Lower leg skin (tissue), 3 donors: ENCODE results near the gene SOX5.

Source experiments
- CTCF ChIP-seq, 3 donors: fragments of 450-650 bp; IDR thresholded peaks; one replicate each; pipeline ENCODE4 v1.5.1; 2016; ENCODE audit warnings: antibody characterized with exemption in 3 of 3, mild to moderate bottlenecking in 3 of 3, moderate library complexity in 2 of 3
- POLR2A ChIP-seq, 2 donors: fragments of 450-650 bp; IDR thresholded peaks; one replicate each; pipeline ENCODE4 v1.6.1; 2016 to 2017; ENCODE audit warnings: antibody characterized with exemption in 2 of 2, mild to moderate bottlenecking in 1 of 2, moderate library complexity in 1 of 2

GRCh38 chr12:23495472-23495871, 454.0 kb downstream of the SOX5 start:
- TF ChIP-seq POLR2A (IDR thresholded peaks at IDR 0.05) (no peak), CTCF (IDR thresholded peaks at IDR 0.05) (no peak)
